Stimulated activated CD4-positive, alpha-beta T cell treated with anti-CD3 and anti-CD28 coated beads, Interleukin-2, amount 100 ng/mL, for 24 hours (primary cell): ENCODE data around the gene IER3.

Experiments used
- DNase-seq, 2 donors: peaks; one replicate each; pipeline ENCODE4 v3.0.0-alpha.2; 2020

IER3 gene

GRCh38 chr6:30747300-30747687 is 2.9 kb upstream of the IER3 start:
- DNase-seq = no peak

- peak; percentile 48 to 57 for DNase-seq
Measured at GRCh38 chr6:30743099-30744053, 971 bp downstream of the IER3 start.

- peak; percentile 93 to 98 for DNase-seq
Measured at GRCh38 chr6:30742316-30743098, 1.8 kb downstream of the IER3 start, which contains the start of gene FLOT1. Gene FLOT1, minus strand, starts transcription at chr6:30742687. Its CDS starts 498 bp downstream, at chr6:30742189.

DNA sequence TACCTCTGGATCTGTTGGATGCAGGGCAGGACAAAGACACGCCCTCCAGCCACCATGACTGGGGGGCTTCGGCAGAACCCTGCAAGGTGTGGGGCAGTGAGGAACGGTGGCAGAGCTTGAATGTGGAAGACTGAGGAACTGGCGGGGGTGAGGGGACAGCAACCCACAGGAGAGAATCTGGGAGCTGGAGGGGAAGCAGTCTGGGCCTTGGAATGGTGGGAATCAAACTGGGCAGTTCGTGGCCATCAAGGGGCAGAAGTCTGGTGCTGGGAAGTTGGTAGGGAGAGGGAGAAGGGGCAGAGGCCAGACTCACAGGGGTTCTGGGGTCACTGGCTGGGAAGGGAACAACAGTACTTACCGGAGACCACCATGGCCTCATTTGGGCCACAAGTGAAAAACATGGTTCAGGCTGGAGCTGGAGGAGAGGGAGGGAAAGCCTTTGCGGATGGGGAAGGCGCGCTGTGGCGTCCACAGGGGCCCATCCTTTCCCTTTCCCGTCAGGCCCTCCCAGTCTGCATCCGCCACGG is 2.5 kb downstream of the IER3 start:
- DNase-seq = peak in 1 of 2 donors; percentile 67

DNA sequence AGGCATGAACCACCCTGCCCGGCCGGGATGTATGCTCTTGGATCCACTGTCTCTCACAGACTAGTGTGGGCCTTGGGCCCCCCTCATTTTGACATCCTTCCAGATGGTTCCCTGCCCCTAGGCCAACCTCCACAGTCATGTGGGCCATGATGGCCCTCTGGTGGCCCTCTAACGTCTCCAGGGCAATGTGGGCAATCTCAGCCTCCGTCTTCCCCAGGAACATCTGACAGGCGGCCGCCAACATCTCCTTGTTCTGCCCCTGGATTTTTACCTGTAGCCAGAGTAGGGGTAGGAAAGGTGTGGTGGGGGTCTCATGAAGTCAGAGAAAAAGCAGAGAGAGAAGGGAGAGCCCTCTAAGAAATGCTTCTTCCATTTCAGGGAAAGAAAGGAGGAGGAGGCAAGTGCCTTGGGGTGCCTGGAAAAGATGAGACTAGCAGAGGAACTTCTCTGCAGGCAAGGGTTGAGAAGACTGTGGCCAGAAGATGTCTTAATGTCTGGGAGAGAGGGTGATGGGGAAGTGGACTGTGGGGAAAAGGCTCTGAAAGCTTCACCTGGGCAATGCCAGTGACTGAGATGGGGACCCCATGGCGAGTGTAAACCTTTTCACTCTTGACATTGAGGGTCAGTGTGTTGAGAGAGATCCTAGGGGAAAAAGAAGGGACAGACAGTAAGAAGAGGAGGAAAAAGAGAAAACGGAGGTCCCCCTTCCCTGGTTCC is 3.1 kb downstream of the IER3 start:
- DNase-seq = peak in 1 of 2 donors; percentile 52

- DNase-seq = no peak
Measured at GRCh38 chr6:30740540-30740870, 3.8 kb downstream of the IER3 start.

GRCh38 chr6:30738532-30738931 is 5.8 kb downstream of the IER3 start:
- DNase-seq = no peak

DNA sequence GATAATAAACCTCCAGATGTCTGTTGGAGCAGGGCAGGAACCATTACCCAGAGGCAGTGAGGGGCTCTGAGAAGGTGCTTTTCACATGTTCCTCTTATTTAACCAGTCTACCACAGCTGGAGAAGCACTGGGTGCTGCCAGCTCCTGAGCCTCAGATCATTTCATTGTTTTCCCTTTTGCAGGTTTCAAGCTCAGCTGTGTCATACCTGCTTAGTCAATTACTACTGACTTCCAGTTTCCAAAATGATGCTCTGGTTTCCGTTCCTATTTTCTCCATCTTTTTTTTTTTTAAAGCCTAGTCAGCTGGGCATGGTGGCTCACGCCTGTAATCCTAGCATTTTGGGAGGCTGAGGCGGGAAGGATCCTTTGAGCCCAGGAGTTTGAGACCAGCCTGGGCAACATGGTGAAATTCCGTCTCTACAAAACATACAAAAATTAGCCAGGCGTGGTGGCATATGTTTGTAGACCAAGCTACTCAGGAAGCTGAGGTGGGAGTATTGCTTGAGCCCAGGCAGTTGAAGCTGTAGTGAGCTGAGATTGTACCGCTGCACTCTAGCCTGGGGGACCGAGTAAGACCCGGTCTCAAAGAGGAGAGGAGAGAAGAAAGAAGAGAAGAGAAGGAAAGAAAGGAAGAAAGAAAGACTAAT is 8.6 kb downstream of the IER3 start:
- no peak for DNase-seq

- no peak for DNase-seq
Measured at GRCh38 chr6:30732237-30732943, 12.0 kb downstream of the IER3 start.

- DNase-seq = peak; percentile 86 to 89
Measured at GRCh38 chr6:30730601-30731435, 13.5 kb downstream of the IER3 start.

GRCh38 chr6:30727920-30728553 is 16.3 kb downstream of the IER3 start:
- no peak for DNase-seq

DNA sequence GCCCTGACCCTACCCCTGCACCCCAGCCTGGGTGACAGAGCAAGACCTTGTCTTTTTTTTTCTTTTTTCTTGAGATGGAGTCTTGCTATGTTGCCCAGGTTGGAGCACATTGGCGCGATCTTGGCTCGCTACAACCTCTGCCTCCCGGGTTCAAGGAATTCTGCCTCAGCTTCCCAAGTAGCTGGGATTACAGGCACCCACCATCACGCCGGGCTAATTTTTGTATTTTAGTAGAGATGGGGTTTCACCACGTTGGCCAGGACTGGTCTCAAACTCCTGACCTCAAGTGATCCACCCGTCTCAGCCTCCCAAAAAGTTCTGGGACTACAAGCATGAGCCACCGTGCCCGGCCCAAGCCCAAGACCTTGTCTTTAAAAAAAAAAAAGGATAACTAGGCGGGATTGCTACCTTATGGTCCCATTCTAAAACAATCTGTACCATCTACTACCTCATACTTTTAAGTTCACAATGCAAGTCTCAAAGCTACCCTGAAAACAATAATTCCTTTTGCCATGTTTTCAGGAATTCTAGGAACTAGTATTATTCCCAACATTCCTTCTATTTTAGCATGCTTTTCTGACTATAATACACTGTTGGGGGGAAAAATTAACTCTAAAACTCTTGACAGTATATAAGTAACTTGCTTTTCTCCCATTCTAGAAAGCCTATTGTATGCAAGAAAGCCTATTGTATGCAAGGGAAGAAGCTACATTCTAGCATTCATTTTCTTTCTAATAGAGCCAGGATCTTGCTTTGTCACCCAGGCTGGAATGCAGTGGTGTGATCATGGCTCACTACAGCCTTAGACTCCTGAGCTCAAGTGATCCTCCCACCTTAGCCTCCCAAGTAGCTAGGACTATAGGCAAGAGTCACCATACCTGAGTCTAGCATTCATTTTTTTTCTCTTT is 17.6 kb downstream of the IER3 start:
- peak in 1 of 2 donors; percentile 36 for DNase-seq

DNA sequence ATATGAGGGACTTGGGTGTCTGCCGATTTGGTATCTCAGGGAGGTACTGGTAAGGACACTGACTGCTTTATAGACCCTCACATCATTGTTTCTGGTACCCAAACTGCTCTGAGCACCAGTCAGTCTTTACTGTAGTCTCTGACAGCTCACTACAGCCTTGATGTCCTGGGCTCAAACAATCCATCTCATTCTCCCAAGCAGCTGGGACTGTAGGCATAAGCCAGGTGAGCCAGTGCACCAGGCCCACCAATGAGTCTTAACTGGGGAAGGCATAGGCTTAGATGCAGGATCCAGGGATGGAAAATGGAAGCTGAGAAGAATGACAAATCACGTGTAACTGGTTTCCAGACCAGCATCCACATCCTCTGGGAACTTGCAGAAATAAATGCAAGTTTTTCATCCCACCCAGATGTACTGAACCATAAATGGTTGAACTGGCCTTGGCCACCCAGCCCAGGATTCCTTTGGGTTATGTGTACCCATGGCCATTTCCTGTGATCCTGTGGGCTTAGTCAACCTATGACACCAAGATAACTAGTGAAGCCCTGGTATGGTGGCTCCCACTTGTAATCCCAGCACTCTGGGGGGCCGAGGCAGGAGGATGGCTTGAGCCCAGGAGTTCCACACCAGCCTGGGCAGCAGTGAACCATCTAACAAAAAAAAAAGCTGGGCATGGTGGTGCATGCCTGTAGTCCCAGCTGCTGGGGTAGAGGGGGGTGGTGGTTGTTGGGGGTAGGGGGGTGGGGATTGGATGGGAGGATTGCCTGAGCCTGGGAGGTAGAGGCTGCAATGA is 18.4 kb downstream of the IER3 start:
- peak in 1 of 2 donors; percentile 47 for DNase-seq

GRCh38 chr6:30724906-30725667 is 19.3 kb downstream of the IER3 start:
- DNase-seq = no peak

DNA sequence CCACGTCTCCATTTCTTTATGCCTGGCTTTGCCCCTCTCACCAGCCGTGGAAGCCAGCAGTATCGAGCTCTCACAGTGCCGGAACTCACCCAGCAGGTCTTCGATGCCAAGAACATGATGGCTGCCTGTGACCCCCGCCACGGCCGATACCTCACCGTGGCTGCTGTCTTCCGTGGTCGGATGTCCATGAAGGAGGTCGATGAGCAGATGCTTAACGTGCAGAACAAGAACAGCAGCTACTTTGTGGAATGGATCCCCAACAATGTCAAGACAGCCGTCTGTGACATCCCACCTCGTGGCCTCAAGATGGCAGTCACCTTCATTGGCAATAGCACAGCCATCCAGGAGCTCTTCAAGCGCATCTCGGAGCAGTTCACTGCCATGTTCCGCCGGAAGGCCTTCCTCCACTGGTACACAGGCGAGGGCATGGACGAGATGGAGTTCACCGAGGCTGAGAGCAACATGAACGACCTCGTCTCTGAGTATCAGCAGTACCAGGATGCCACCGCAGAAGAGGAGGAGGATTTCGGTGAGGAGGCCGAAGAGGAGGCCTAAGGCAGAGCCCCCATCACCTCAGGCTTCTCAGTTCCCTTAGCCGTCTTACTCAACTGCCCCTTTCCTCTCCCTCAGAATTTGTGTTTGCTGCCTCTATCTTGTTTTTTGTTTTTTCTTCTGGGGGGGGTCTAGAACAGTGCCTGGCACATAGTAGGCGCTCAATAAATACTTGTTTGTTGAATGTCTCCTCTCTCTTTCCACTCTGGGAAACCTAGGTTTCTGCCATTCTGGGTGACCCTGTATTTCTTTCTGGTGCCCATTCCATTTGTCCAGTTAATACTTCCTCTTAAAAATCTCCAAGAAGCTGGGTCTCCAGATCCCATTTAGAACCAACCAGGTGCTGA is 20.3 kb downstream of the IER3 start:
- peak in 1 of 2 donors; percentile 10 for DNase-seq

GRCh38 chr6:30723159-30723842 is 21.0 kb downstream of the IER3 start:
- DNase-seq = peak in 1 of 2 donors; percentile 6
